ENCODE results near the gene CTDSPL.

- no peak for TF ChIP-seq CTCF (IDR thresholded peaks at IDR 0.05)
- no peak for TF ChIP-seq POLR2A (IDR thresholded peaks at IDR 0.05)
Measured at GRCh38 chr3:37932505-37932904, 70.8 kb downstream of the CTDSPL start.
